ENCODE results near the gene CDSN. TPM values are rescaled to one million over a fixed set of nuclear protein-coding genes. Genes with fewer than 3 reads are reported as not detected.
A peak's percentile ranks its signal among the peaks of the same experiment; 100 is the strongest.
"Not testable (repeated sequence)": the region's sequence is repeated elsewhere in the genome, so short reads cannot be mapped to it uniquely, and the experiment has no call there.

Gene CDSN
- total and polyA plus RNA-seq, 2 of the 8 experiments (the other 6 are each of a cell fraction or from before 2014, with no cell fraction given), result not detected

DNA sequence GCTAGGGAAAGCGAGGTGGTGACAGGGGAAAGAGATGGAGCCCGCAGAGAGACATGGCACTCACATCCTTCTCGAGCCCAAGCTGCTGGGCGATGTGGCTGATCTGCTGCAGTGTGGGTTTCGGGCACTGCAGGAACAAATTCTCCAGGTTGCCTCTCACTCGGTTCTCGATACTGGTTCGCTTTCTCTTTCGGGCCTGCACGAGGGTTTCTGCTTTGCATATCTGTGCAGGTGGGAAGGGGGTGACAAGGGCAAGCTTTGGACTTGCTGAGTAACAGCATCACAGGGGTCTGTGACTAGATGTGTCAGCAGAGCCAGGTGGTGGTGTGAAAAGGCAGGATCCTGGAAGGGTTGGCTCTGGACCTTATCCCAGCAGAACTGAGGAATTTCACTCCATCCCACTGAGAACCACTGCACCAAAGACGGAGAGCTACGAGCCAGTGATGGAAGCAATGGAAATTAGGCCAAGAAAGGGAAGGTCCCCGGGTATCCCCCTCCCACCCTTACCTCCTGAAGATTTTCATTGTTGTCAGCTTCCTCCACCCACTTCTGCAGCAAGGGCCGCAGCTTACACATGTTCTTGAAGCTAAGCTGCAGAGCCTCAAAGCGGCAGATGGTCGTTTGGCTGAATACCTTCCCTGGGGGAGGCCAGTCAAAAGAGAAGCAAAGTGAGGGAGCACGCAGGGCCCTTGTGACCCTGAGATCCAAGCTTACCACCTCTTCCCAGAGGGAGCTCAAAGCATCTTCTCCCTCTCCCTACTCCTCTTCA lies 45.0 kb upstream of the CDSN start:
- H3K4me1 ChIP-seq (replicated peaks in 1 of 4; ENCODE audit: control insufficient read depth in 3 of 4, insufficient read depth in 4 of 4, low read length in 3 of 4), result peaks cover 0 to 17% (median 4%) of the 10 kb centered on the region in 4 experiments; a peak in 6 of 7 replicates
- H3K27ac ChIP-seq (ENCODE audit: low read depth, low read length); H2AFZ ChIP-seq (ENCODE audit: low read length); H3K4ac ChIP-seq (replicated peaks; ENCODE audit: insufficient read length, low read depth, low read length); H2BK12ac ChIP-seq (ENCODE audit: low read depth, low read length); H3K9ac ChIP-seq (replicated peaks in 1 of 4; ENCODE audit: extremely low read depth in 1 of 4, low read depth in 3 of 4, low read length in 3 of 4); H3K79me1 ChIP-seq (ENCODE audit: low read depth, low read length); H3K56ac ChIP-seq (replicated peaks; ENCODE audit: insufficient read length, low read depth, low read length); H3K4me3 ChIP-seq (ENCODE audit: extremely low read depth in 1 of 4, insufficient read depth in 2 of 4, low read depth in 3 of 4, low read length in 4 of 4); H3K23me2 ChIP-seq (ENCODE audit: low read depth, low read length); H3K23ac ChIP-seq (ENCODE audit: insufficient read length); FAIRE-seq; H3K9me3 ChIP-seq (ENCODE audit: insufficient read depth in 2 of 2, low read depth in 1 of 2, low read length in 1 of 2); H4K5ac ChIP-seq (ENCODE audit: insufficient read length, low read depth, low read length); H2BK15ac ChIP-seq (ENCODE audit: low read length); H2AK5ac ChIP-seq (ENCODE audit: low read depth, low read length); H3K27me3 ChIP-seq (replicated peaks in 1 of 4; ENCODE audit: control insufficient read depth in 3 of 4, extremely low read depth in 1 of 4, insufficient read depth in 3 of 4, low read length in 3 of 4); H2BK120ac ChIP-seq (replicated peaks; ENCODE audit: low read depth, low read length); H4K91ac ChIP-seq (replicated peaks; ENCODE audit: insufficient read length, low read length); H2BK20ac ChIP-seq (ENCODE audit: low read length); H3K14ac ChIP-seq (ENCODE audit: insufficient read length); DNase-seq (ENCODE audit: low read depth in 1 of 2, low spot score in 2 of 2); H4K8ac ChIP-seq (ENCODE audit: extremely low read depth, insufficient read depth, low read length); H3K18ac ChIP-seq (ENCODE audit: extremely low read depth, low read length): not testable (repeated sequence)
- 87% methylated on average over 12 of the region's 17 CpGs; no CpG with 5 or more reads in 1 of the 2 experiments for WGBS, 2 experiments (ENCODE audit: extremely low coverage in 1 of 2, insufficient coverage in 1 of 2, insufficient read length in 1 of 2, insufficient replicate concordance in 2 of 2, low coverage in 1 of 2, low lambda C conversion rate in 2 of 2, missing lambda C conversion rate in 1 of 2)
- peaks cover 23 to 48% of the 10 kb centered on the region in 2 experiments for H3K79me2 ChIP-seq (ENCODE audit: control insufficient read depth in 1 of 2, insufficient read depth in 2 of 2, low read length in 2 of 2)
- TF ChIP-seq POLR2A (IDR thresholded peaks at IDR 0.05; ENCODE audit: control extremely low read depth in 1 of 2, low read depth in 2 of 2, low read length in 2 of 2), result peak in 1 of 2 experiments; percentile 46; a peak in 1 of 3 replicates
- ChIA-PET CTCF (ENCODE audit: partially characterized antibody) (interaction anchor here (0.6 to 5.9 kb wide), 9 partner anchors 18 to 202 kb away, joined by 3 to 56 read pairs (median 4); partner anchors contain the start of gene C6orf15), POLR2A (ENCODE audit: partially characterized antibody) (interaction anchor here (0.7 to 68.5 kb wide), 5 partner anchors 3 to 550 kb away, joined by 3 to 2251 read pairs (median 5); partner anchors contain the start of genes CCHCR1, CDSN, POU5F1 and PSORS1C1)
- H2BK5ac ChIP-seq (ENCODE audit: low read depth, low read length), result peak overlapping the region; percentile 80
- peak overlapping the region in 1 of 2 experiments; percentile 29; a peak in 1 of 4 replicates for H3K4me2 ChIP-seq (ENCODE audit: insufficient read depth in 1 of 2, low read depth in 2 of 2, low read length in 2 of 2)
- peaks cover 10 to 22% of the 10 kb centered on the region in 2 experiments for H4K20me1 ChIP-seq (replicated peaks in 1 of 2; ENCODE audit: control insufficient read depth in 1 of 2, insufficient read depth in 2 of 2, low read length in 2 of 2)
- H3K36me3 ChIP-seq (ENCODE audit: control insufficient read depth in 2 of 4, insufficient read depth in 4 of 4, low read length in 3 of 4), result peaks cover 14 to 38% (median 23%) of the 10 kb centered on the region in 4 experiments

All from H1 (cell line).